Chondrocyte (in vitro differentiated cells): ENCODE measurements around the gene OGA. TPM values are rescaled to one million over a fixed set of nuclear protein-coding genes. Genes with fewer than 3 reads are reported as not detected.

ENCODE experiments used
- DNase-seq: peaks from one replicate; pipeline ENCODE4 v3.0.0; 2021; ENCODE audit warnings: mixed read lengths, low spot score
- H3K27ac Mint-ChIP-seq: one replicate; pipeline ENCODE4 v1.8.0; 2021; ENCODE audit warnings: mild to moderate bottlenecking, moderate library complexity, mixed read lengths; ENCODE audit not compliant: unreplicated experiment
- H3K27me3 Mint-ChIP-seq: 2 replicates; pipeline ENCODE4 v1.8.0; 2021; ENCODE audit warnings: low read depth, mixed read lengths
- H3K36me3 Mint-ChIP-seq: 2 replicates; pipeline ENCODE4 v1.8.0; 2021; ENCODE audit warnings: low read depth, mixed read lengths
- H3K4me1 Mint-ChIP-seq: 2 replicates; pipeline ENCODE4 v1.8.0; 2021; ENCODE audit warnings: low read depth, mild to moderate bottlenecking, mixed read lengths
- H3K4me3 Mint-ChIP-seq: one replicate; pipeline ENCODE4 v1.8.0; 2021; ENCODE audit warnings: mild to moderate bottlenecking, moderate library complexity, mixed read lengths; ENCODE audit not compliant: unreplicated experiment
- H3K9me3 Mint-ChIP-seq: 2 replicates; pipeline ENCODE4 v1.8.0; 2021; ENCODE audit warnings: low read depth, mixed read lengths
- CTCF ChIP-seq: fragments of 200-600 bp; sonication (generic); IDR thresholded peaks from 2 replicates; pipeline ENCODE4 v1.5.0; 2021; ENCODE audit warnings: antibody characterized with exemption, mild to moderate bottlenecking, moderate library complexity
- total RNA-seq: library from RNA; stranded (reverse); gene quantifications from 3 replicates; pipeline ENCODE4 v1.2.1, GENCODE V29; 2021

OGA gene
- total RNA-seq, 1 donor from 2014 or later = 75.5 TPM

- H3K36me3 Mint-ChIP-seq = no peaks in the 10 kb centered on the region
- no peak overlapping the region for H3K4me3 Mint-ChIP-seq
- DNase-seq = no peak
- H3K9me3 Mint-ChIP-seq = no peaks in the 10 kb centered on the region
- peaks cover 30% of the 10 kb centered on the region for H3K27me3 Mint-ChIP-seq
- H3K4me1 Mint-ChIP-seq = no peaks in the 10 kb centered on the region
- no peak overlapping the region for H3K27ac Mint-ChIP-seq
- TF ChIP-seq CTCF = no peak
These were observed 73.1 kb downstream of the OGA start for GRCh38 chr10:101745074-101745696.

- peaks cover 32% of the 10 kb centered on the region for H3K27me3 Mint-ChIP-seq
- no peak for TF ChIP-seq CTCF
- H3K4me3 Mint-ChIP-seq = no peak overlapping the region
- no peaks in the 10 kb centered on the region for H3K36me3 Mint-ChIP-seq
- no peaks in the 10 kb centered on the region for H3K9me3 Mint-ChIP-seq
- H3K27ac Mint-ChIP-seq = no peak overlapping the region
- DNase-seq = no peak
- no peaks in the 10 kb centered on the region for H3K4me1 Mint-ChIP-seq
These were observed 74.0 kb downstream of the OGA start for GRCh38 chr10:101744267-101744666.

- H3K4me3 Mint-ChIP-seq = no peak overlapping the region
- no peaks in the 10 kb centered on the region for H3K9me3 Mint-ChIP-seq
- H3K27me3 Mint-ChIP-seq = peaks cover 32% of the 10 kb centered on the region
- no peak for TF ChIP-seq CTCF
- H3K4me1 Mint-ChIP-seq = no peaks in the 10 kb centered on the region
- no peaks in the 10 kb centered on the region for H3K36me3 Mint-ChIP-seq
- DNase-seq = no peak
- no peak overlapping the region for H3K27ac Mint-ChIP-seq
These were observed 76.3 kb downstream of the OGA start for GRCh38 chr10:101741938-101742337.

DNA sequence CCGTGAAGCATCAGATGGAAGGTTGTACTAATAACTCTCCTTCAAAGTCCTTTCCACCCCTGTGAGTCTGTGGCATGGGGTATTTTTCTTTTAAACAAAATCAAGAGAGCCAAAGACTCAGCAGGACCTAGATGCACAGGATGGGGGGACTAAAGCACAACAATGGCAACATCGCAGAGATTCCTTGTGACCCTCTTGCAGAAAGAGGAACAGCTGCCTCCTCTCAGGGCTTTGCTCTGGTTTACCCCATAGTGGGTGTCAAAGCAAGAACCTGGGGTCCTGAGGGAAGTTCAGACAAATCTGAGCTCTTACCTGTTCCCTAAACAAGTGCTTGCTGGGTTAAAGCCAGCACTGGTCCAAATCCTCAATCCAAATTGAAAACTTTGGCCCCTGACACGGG, 81.6 kb downstream of the OGA start:
- H3K4me1 Mint-ChIP-seq = no peaks in the 10 kb centered on the region
- no peak for TF ChIP-seq CTCF
- H3K27me3 Mint-ChIP-seq = peaks cover 34% of the 10 kb centered on the region
- no peaks in the 10 kb centered on the region for H3K36me3 Mint-ChIP-seq
- H3K4me3 Mint-ChIP-seq = no peak overlapping the region
- H3K27ac Mint-ChIP-seq = no peak overlapping the region
- H3K9me3 Mint-ChIP-seq = no peaks in the 10 kb centered on the region
- no peak for DNase-seq

Other genes with a start within 250 kb of the OGA start
- 21.2 to 31.0 TPM (median 23.4 TPM) in 3 replicates for gene POLL, start 230.2 kb downstream of the OGA start, total RNA-seq
- 13.9 to 19.0 TPM (median 18.3 TPM) in 3 replicates for gene DPCD, start 230.1 kb downstream of the OGA start, total RNA-seq
- 34.4 to 37.2 TPM (median 36.1 TPM) in 3 replicates for gene FBXW4, start 123.3 kb downstream of the OGA start, total RNA-seq
- gene FGF8, start 42.3 kb downstream of the OGA start, total RNA-seq = not detected in 3 replicates
- gene NPM3, start 35.0 kb downstream of the OGA start, total RNA-seq = 34.0 to 49.0 TPM (median 36.5 TPM) in 3 replicates
- 1.8 to 3.1 TPM (median 1.9 TPM) in 3 replicates for gene KCNIP2, start 25.4 kb upstream of the OGA start, total RNA-seq
- gene ARMH3, start 237.7 kb upstream of the OGA start, total RNA-seq = 18.1 to 19.3 TPM (median 18.4 TPM) in 3 replicates
- 19.4 to 21.8 TPM (median 20.1 TPM) in 3 replicates for gene HPS6, start 246.9 kb upstream of the OGA start, total RNA-seq